Stimulated activated CD8-positive, alpha-beta memory T cell treated with anti-CD3 and anti-CD28 coated beads, Interleukin-12 subunit alpha, Interleukin-12 subunit beta, amount 100 ng/mL, for 4 hours (primary cell): Measurements from ENCODE around the gene GRB2.
"Not testable (repeated sequence)": the region's sequence is repeated elsewhere in the genome, so short reads cannot be mapped to it uniquely, and the experiment has no call there.

Experiments
- DNase-seq: peaks from one replicate; pipeline ENCODE4 v3.0.0-alpha.2; 2020; ENCODE audit warnings: low read depth

The GRB2 gene

DNA sequence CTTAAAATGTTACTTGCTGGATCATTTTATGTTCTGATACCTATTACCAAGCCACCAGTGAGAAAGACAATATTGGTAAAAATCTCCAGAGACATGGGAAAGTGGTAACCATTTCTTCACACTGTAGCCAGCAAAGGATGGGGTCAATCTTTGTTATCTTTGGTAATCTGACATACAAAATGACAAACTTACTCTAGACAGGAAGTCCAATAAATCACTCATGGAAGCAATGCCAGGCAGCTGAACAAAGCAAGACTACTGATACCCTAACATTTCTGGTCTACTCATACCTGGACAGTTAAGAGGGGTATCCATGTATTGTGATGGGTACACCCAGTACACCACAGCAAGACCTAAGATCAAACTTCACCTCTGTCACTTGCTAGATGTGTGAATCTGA, 19.0 kb downstream of the GRB2 start:
- no peak for DNase-seq

GRCh38 chr17:75384751-75385150, 20.7 kb downstream of the GRB2 start:
- DNase-seq: no peak

DNA sequence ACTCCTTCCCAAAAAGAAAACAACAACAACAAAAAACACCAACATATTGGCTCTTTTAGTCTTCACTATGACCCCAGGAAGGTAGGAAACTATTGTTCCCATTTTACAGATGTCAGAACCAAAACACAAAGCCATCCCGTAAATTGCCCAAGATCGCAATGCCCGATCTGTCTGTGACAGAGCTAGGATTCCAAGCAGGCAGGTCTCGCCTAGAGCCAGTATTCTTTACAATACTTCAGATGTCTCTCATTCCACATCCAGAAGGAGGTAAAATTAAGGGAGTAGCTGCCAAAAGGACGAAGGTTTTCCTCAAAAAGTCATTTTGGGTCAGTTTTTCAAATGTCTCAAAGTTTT, 21.7 kb downstream of the GRB2 start:
- no peak for DNase-seq

DNA sequence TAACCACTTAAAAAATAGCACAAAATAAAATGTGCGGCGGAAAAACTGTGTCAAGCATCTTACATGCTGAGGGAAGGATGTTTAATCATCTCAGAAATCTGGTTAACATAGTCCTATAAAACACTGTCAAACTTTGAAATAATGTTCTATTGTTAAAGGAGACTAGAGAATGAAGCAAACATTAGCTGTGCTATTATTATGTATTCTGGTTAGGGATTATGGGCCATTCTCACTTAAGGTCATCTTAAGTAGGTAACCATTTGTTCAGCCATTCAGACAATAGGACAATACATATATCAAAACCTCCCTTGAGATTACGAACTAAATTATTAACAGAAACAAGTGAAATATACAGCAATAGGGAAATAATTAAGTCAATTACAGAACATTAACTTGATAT, 24.7 kb downstream of the GRB2 start:
- DNase-seq: no peak

DNA sequence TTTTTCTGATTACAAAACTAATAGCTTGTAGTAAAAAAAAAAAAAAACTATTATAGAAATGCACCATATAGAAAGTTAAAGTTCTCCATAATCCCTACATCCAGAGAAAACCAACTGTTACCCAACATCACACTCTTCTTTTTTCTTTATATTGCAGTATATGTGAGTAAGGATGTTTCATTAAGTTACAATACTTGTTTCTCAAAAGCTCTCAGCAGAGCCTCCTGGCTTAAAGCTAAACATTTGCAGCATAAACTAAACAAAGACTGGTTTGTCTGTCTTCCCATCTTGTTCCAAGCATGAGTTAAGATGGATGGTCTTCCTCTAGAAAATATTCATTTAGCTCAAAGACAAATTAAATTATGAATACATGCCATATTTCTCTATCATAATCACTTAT, 25.2 kb downstream of the GRB2 start:
- no peak for DNase-seq

- not testable (repeated sequence) for DNase-seq
These were observed 26.1 kb downstream of the GRB2 start for GRCh38 chr17:75379426-75379825.

- DNase-seq: no peak
These were observed 32.2 kb downstream of the GRB2 start for GRCh38 chr17:75373280-75373679.

GRCh38 chr17:75371981-75372380, 33.5 kb downstream of the GRB2 start:
- DNase-seq: no peak

- DNase-seq: no peak
These were observed 34.1 kb downstream of the GRB2 start for GRCh38 chr17:75371339-75371738.

GRCh38 chr17:75370286-75370915, 35.1 kb downstream of the GRB2 start:
- DNase-seq: no peak

- DNase-seq: not testable (repeated sequence)
These were observed 37.4 kb downstream of the GRB2 start for GRCh38 chr17:75367838-75368789.

- DNase-seq: no peak
These were observed 38.2 kb downstream of the GRB2 start for GRCh38 chr17:75367312-75367711.

GRCh38 chr17:75366432-75366831, 39.0 kb downstream of the GRB2 start:
- DNase-seq: no peak

GRCh38 chr17:75365931-75366275, 39.6 kb downstream of the GRB2 start:
- no peak for DNase-seq

GRCh38 chr17:75365009-75365930, 40.2 kb downstream of the GRB2 start:
- DNase-seq: no peak

GRCh38 chr17:75364078-75364477, 41.4 kb downstream of the GRB2 start:
- no peak for DNase-seq

DNA sequence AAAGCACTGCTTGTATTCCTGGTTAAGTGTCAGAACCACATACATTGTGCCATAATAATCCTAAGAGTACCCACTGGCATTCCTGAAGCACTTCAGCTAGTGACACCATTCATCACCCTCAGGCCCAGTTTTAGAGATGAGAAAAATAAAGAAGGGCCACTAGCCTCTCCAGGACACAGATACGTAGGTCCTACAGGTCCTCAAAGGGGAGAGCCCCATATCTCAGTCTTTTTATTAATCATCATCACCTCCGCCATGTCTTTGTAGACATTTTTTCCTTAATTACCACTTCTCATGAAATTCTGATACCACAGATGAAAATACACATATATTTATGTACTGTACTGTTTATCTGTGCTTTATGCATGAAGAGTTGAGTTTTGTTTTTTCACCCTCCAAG, 43.5 kb downstream of the GRB2 start:
- no peak for DNase-seq

GRCh38 chr17:75361344-75361743, 44.1 kb downstream of the GRB2 start:
- no peak for DNase-seq

DNA sequence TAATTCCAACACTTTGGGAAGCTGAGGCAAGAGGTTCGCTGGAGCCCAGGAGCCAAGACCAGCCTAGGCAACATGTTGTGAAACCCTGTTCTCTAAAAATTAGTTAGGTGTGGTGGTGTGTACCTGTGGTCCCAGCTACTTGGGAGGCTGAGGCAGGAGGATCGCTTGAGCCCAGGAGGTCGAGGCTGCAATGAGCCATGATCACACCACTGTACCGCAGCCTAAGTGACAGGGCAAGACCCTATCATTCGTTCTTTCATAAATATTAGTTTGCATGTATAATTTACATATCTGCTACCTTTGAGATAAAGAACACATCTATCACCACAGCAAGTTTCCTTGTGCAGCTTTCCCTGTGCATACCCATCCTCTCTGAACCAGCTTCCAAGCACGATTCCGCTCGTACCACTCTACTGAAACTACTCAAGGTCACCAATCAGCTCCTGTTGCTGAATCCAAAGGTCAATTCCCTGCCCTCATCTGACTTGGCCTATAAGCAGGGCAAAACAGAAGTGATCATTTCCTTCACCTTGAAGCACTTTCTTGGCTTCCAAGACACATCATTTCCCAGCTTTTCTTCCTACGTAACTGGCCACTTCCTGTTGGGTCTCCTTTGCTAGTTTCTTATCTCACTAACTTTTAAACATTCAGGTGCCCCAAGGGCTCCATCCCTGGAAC, 49.1 kb downstream of the GRB2 start:
- DNase-seq: no peak

DNA sequence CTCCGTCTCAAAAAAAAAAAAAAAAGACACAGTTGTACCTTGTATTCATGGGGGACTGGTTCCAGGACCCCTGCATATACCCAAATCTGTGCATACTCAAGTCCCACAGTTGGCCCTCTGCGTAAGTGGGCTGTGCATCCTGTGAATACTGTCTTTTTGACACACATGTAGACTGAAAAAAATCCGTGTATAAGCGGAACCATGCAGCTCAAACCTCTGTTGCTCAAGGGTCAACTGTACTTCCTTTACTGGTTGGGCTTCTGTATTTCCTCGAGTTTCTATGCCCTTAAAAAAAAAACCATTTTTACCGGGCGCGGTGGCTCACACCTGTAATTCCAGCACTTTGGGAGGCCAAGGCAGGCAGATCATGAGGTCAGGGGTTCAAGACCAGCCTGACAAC, 52.3 kb downstream of the GRB2 start:
- no peak for DNase-seq

GRCh38 chr17:75352079-75352569, 53.4 kb downstream of the GRB2 start:
- DNase-seq: no peak

DNA sequence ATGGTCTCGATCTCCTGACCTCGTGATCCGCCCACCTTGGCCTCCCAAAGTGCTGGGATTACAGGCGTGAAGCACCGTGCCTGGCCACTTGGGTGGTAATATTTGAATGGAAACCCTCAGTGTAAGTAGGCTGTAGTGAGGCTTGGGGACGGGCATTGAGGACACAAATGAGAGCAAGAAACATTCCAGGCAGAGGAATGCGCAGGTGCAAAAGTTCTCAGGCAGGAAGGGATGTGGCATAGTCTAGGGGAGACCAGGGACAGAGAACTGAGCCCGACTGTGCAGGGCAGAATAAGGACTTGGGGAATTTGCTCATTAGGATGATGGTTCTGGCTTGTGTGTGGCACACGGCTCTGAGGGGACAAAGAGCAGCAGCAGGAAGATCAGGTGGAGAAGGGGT, 54.8 kb downstream of the GRB2 start:
- DNase-seq: no peak
